Dermis blood vessel endothelial cell (primary cell): ENCODE measurements around the gene C1orf167. TPM values are rescaled to one million over a fixed set of nuclear protein-coding genes. Genes with fewer than 3 reads are reported as not detected.

Source experiments
- DNase-seq: peaks from one replicate; pipeline ENCODE4 v3.0.0; 2010
- total RNA-seq: library from RNA; depleted of rRNA; stranded (reverse); fragments of >200 nt; gene quantifications from 2 replicates; pipeline ENCODE4 v1.2.3, GENCODE V29; 2014

C1orf167 gene
- total RNA-seq, 1 donor from 2014 or later, result not detected

DNA sequence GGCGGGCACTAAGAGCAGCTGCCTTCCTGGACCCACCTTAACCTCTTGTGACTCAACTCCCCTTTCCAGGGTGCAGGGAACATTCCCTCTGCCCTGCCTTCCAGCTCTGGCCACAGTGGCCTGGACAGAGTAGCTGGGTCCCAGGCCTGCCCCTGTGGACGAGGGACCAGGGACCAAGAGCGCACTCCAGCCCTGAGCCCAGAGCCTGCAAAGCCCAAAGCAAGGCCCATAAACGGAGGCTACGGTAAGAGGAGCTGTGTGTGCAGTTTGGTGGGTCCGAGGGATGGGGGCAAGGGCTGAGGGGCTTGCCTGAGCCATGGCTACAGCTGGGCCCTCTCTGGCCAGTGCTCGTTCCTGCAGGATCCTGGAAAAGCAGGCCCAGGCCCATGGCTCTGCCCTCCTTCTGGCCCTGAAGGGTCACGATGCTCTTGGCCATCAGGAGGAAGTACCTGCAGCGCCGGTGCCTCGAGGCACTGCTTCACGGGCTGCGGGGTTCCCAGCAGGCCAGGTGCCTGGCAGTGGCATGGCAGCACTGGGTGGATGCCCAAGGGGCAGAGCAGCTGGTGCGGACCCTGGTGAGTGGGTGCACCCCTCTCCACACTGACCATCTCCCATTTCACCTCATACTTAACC, 25.9 kb downstream of the C1orf167 start:
- no peak for DNase-seq

DNA sequence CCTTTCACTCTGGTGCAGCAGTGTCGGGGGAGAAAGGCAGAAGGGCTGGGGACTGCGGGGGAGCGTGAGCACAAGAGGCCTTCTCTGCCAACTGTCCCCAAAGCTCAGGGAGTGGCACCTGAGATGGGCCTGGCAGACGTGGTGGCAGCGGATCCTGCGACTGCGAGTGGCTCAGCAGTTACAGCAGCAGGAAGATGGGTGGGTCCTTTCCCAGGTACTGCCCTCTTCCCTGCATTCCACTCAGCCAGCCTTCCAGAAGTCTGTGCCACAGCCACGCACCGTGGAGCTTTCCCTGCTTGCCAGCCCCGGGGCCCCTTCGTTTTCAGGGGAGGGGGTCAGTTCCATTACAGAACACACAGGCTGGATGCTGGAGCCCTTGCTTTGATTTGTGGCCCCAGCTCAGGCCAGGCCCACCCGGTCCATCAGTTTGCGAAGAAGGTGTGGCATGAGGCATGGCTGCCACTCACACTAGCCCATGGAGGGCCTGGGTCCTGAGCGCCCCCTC, 26.6 kb downstream of the C1orf167 start:
- DNase-seq, result no peak

DNA sequence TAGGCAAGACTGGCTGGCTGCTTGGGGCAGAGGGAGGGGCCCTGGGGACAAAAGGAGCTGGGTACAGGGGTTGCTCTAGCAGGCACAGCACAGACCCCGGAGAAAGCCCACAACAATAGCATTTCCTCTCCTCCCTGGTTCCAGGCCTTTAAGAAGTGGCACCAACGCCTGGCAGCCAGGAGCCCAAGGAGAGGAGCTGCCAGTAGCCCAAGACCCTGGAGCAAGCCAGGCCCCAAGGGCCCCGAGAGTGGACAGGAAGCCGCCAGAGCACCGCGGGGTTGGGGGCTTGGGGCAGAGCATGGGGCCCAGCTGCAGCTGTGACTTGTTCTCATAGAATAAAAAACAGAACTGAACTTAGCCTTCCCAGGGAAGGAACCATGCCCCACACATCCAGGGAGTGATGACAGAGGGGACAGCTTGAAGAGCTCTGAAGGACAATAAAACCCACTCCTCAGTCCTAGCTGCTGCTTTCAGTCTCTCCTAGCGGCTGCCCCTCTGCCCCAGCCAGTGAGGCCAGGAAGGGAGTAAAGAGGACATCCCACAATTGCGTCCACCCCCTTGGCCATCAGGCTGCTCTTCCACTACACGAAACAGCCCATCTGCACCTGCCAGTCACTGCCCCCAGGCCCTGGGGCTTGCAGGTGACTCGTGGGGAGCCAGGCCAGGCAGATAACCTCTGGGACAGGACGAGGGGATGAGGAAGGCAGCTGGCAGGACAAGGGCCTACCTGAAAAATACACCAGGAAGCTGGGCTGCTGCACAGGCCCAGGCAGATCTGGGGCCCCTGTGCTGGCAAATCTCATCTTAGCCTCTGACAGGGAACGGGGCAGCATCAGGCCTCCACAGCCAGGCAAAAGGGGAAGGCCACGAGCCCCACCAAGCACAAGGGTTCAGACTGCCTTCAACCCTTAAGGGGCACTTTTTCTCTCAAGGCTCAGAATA, 27.4 kb downstream of the C1orf167 start:
- no peak for DNase-seq

DNA sequence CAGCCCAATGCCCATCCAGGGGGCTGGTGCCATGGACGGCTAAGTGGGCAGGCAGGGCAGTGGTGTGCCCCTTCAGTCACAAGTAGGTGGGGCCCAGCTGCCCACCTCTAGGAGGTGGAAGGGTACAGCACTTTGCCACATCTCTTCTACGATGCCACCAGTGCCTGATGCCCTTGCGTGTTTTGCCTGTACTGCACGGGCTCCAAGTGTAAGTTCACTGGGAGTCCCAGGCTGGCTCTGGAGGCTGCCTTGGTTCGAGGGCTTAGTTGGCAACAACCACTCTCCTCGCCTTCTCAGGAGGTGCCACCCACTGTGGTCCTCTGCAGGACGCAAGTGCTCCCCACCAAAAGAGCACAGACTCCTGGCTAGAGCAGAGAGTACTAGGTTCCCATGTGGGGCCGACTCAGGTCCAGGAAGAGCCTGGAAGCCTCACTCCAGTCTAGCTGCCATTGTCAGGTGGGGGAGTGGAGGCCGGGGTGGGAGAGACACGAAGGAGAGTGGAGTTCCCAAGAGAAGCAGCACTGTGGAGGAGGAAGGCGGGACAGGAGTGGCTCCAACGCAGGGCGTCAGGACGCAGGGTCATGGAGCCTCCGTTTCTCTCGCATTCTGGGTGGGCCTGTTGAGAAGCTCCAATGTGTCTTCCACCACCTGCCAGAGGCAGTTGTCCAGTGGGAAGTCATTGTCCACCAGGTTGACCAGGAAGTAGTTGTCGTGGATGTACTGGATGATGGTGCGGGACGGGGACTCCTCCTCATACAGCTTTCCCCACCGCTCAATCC, 28.3 kb downstream of the C1orf167 start:
- DNase-seq, result no peak

- DNase-seq, result peak; percentile 84
Observed at GRCh38 chr1:11790880-11791715, 29.1 kb downstream of the C1orf167 start.

DNA sequence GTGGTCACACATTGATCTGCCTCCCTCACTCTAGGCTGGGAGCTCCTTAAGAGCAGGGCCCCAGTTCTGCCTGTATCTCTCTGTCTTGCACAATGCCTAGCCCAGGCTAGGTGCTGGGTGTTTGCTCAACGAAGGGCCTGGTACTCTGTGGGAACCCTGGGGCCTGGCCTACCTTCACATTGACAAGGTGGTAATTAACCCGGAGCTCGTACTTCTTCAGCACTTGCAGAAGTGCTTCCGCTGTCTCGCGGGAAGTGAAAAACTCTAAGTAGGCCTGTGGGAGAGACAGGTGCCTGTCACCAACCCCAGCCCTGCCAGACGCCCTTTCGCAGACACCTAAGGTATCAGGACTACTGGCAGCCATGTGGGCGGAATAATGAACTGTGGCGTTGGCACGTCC, 30.1 kb downstream of the C1orf167 start:
- no peak for DNase-seq

GRCh38 chr1:11793819-11794218, 31.8 kb downstream of the C1orf167 start:
- DNase-seq, result no peak

GRCh38 chr1:11794446-11795237, 32.6 kb downstream of the C1orf167 start:
- DNase-seq, result no peak

DNA sequence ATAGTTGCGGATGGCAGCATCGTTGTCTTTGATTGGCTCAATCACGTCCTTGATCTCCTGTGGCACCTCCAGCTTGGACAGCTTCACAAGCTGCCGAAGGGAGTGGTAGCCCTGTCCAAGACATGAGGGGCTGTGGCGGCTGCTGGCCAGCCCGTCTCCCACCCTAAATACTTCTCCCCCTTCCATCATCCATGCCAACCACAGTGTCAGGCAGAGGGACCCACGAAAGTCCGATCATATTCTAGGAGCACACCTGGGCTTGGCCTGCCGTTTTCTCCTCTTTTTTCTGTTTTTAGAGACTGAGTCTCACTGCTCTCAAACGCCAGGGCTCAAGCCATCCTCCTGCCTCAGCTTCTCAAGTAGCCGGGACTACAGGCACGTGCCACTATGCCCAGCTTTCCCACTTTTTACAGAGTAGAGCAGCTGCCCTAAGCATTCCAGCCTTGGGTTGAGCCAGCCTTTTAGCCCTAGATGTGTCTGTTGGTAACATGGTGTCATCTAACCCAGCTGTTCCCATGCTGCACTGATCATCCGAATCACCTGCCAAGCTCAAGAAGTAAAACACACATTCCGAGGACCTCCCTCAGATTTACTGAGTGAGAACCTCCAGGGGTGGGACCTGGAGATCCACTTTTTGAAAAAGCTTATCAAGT, 33.4 kb downstream of the C1orf167 start:
- DNase-seq, result no peak

DNA sequence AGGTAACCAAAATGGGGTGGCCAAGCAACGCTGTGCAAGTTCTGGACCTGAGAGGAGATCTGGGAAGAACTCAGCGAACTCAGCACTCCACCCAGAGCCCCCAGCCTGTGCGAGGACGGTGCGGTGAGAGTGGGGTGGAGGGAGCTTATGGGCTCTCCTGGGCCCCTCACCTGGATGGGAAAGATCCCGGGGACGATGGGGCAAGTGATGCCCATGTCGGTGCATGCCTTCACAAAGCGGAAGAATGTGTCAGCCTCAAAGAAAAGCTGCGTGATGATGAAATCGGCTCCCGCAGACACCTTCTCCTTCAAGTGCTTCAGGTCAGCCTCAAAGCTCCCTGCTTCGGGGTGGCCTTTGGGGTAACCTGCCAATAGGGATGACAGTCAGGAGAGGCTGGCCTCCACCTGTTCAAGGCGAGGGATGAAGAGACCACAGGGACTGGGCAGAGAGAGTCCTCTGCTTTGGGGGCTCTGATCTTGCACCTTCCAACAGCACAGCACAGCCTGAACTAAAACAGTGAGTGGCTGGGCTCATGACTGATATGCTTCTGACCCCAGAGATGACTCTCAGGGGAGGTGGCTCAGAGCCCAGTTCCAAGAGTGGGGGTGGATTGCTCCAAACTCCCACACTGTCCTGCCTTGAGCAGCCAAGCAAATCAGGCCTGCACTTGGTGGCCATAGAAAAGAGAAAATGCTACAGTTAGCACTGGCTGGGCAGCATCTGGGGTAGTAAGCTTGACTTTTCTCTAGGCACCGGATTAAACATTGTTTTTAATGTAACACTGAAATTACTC, 34.2 kb downstream of the C1orf167 start:
- DNase-seq, result peak; percentile 29

DNA sequence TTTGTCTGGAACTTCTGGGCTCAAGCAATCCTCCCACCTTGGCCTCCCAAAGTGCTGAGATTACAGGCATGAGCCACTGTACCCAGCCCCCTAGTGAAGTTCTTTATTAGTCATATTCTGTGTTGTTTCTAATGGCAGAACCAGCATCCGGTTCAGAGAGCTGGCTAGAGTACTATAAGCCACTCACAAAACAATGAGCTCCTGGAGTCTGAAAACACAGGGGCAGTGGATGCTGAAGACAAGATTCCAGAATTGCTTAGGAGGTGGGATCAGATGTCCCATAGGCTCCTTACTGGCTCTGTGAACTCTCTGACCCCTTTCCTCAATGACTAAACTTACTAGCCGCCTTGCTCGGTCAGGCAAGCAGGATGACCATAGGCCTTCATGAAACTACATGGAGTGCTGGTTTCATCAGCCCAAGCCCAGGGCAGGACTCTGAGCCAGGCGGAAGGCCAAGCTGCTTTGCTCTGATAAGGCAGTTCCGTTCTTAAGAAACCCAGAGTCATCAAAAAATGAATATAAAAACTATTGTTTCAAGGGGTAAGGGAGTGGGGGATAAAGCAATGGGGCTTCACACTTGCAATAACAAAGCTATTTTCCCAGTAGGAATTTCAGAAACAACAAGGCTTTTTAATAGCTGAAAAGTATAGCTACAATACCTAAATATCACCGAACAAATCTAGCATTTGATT, 35.7 kb downstream of the C1orf167 start:
- DNase-seq, result peak; percentile 82

DNA sequence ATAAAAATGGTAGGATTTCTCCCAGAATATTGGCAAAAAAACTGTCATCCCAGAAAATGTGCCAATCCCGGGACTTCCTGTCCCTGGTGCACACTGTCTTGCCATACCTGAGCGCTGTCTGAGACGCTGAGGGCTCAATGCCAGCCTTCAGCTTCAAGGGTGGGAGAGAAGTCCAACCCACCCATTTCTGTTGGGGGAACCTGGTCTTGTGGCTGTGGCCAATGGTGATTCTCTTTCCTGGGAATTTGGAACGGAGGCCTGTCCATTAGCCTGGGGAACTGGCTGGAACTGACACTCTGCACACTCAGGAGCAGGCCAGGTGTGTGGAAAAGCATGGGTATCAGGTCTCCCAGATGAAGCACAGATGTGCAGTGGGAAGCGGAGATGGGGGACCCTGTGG, 37.1 kb downstream of the C1orf167 start:
- DNase-seq, result no peak

DNA sequence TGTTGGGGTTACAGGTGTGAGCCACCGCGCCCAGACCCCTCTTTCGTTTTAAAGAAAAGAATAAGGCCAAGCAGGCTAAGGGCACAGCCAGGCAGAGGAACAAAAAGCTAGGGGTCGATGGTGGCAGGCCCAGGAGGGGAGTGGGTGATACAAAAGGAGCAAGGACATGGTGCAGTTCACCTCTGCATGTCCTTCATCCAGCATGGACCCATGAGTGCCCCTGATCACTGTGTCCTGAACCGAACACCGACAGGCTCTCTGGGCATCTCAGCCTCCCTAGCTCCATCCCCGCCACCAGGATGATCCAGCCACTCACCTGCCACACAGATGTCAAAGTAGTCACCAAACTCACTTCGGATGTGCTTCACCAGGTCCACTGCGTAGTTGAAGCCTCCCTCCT, 37.9 kb downstream of the C1orf167 start:
- no peak for DNase-seq

- DNase-seq, result no peak
Observed at GRCh38 chr1:11800391-11800755, 38.4 kb downstream of the C1orf167 start.

DNA sequence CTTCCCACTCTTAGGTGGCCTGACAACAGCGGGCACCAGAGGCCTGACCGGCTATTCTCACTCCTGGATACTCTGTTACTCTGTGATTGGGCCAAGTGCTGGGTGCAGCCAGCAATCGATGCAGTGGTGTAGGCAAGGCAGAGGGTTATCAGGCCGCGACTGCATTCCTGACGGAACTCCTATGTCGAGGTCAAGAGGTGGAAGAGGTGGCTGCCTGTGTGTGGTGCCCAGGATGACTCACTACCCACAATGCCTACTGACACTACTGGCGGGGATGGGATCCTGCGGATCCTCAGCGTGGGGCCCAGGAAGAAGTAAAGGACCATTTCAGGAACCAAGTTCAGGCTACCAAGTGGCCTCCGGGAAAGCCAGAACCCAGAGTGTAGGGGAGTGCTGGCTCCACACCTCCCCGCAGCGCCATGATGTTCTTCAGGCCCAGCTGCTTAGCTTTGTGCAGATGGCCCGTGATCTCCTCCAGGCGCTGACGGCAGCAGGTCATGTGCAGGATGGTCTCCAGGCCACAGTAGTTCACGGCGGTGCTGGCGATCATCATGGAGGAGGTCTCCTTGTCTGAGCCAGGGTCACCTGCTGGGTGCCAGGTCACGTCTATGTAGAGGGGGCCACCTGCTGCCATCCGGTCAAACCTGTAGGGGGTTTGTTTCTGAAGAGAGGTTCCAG, 38.9 kb downstream of the C1orf167 start:
- no peak for DNase-seq

DNA sequence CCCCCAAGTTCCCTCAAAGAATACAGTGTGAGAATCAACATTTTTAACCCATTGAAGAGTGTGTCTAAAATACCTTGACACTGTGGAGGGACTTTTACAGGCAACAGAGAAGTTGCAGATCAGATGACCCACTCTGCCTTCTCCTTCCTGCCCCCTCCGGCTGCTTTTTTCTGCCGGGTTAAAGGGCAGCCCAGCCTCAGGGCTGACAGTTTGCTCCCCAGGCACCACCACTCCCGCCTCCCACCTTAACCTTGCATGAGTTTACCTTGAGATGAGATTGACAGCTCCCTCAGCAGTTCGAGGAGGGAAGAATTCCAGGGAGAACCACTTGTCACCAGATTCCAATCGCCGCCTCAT, 40.6 kb downstream of the C1orf167 start:
- peak; percentile 31 for DNase-seq

DNA sequence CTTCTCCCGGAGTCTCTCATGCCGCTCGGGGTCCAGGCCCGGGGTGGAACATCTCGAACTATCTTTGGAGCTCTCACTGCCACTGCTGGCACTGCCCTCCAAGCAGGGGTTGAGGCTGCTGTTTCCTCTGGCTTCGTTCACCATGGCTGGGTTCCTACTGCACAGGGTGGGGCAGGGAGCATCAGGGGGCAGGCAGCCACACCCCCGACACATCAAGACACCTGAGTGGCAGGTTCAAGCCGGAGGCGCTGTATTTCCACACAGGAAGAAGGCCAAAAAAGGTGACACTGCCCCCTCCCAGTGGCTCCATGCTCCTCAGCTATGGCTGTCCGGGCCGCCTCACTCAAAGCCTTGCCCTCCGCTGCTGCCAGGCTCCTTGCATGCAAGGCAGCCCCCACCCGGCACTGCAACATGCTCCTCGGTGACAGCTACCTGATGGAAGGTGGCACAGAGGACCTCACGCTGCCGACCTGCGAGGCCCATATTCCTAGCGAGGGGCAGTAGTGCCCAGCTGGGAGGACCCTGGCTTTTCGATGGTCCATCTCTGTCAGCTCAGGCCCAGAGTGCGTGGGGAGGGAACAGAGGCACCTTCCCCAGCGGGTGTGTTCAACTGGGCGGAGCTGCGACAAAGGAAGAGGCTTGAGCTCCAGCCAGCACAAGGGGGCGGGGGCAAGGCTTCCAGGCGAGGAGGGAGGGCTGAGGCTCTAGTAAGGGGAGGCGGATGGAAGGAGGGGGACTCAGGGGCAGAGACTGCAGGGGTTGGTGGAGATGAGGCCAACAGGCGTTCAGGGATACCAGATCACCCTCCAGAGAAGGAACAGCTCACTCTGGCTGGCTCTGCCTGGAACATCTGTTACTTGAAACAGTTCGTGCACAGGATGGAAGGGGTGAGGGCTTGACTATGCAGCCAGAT, 41.2 kb downstream of the C1orf167 start:
- peak; percentile 89 for DNase-seq
